Caco-2 (cell line): ENCODE measurements around the gene MYL2. TPM values are rescaled to one million over a fixed set of nuclear protein-coding genes. Genes with fewer than 3 reads are reported as not detected.
A peak's percentile ranks its signal among the peaks of the same experiment; 100 is the strongest.

Experiments used
- BruUV-seq: library from RNA; stranded (reverse); fragments of 400-500 nt; replicated peaks from 2 replicates; lab custom pipeline; 2021; lab: Mats Ljungman, UMichigan
- CTCF ChIA-PET: fragments of 300-600 bp; sonication (Branson Sonifier 250); formaldehyde crosslinking; loops from one replicate; lab custom pipeline; 2022; ENCODE audit warnings: antibody characterized with exemption; lab: Charles Lee
- POLR2A ChIA-PET: fragments of 300-600 bp; sonication (Branson Sonifier 250); formaldehyde crosslinking; loops from one replicate; lab custom pipeline; 2022; ENCODE audit warnings: antibody characterized with exemption; lab: Charles Lee
- DNase-seq, 2 experiments: peaks; one replicate each; pipeline versions ENCODE4 v3.0.0 to v3.0.0-alpha.2; 2020 to 2022
- H3K27me3 ChIP-seq: replicated peaks from 2 replicates; pipeline ENCODE4 v1.6.0; 2011; ENCODE audit warnings: low read length; ENCODE audit not compliant: control insufficient read depth, insufficient read depth
- H3K36me3 ChIP-seq: 2 replicates; pipeline ENCODE4 v1.5.1; 2011; ENCODE audit warnings: low read length; ENCODE audit not compliant: control insufficient read depth, insufficient read depth
- H3K4me1 ChIP-seq: fragments of 250-450 bp; sonication (Bioruptor Pico); 2 replicates; pipeline ENCODE4 v1.5.1; 2020; ENCODE audit warnings: mild to moderate bottlenecking
- H3K4me3 ChIP-seq: 2 replicates; pipeline ENCODE4 v1.5.1; 2011; ENCODE audit warnings: low read depth, mild to moderate bottlenecking, control low read depth, low read length
- H3K9me3 ChIP-seq: fragments of 250-450 bp; sonication (Bioruptor Pico); 2 replicates; pipeline ENCODE4 v1.5.1; 2020; ENCODE audit warnings: mild to moderate bottlenecking, moderate library complexity
- H3K27ac Mint-ChIP-seq: one replicate; pipeline ENCODE4 v1.8.0; 2022; ENCODE audit warnings: mixed read lengths; ENCODE audit not compliant: unreplicated experiment
- H3K27me3 Mint-ChIP-seq: one replicate; pipeline ENCODE4 v1.8.0; 2022; ENCODE audit warnings: mixed read lengths; ENCODE audit not compliant: insufficient read depth, unreplicated experiment
- H3K36me3 Mint-ChIP-seq: one replicate; pipeline ENCODE4 v1.8.0; 2022; ENCODE audit warnings: mild to moderate bottlenecking, mixed read lengths; ENCODE audit not compliant: insufficient read depth, unreplicated experiment
- H3K4me1 Mint-ChIP-seq: one replicate; pipeline ENCODE4 v1.8.0; 2022; ENCODE audit warnings: low read depth, mixed read lengths; ENCODE audit not compliant: unreplicated experiment
- H3K4me3 Mint-ChIP-seq: one replicate; pipeline ENCODE4 v1.8.0; 2022; ENCODE audit warnings: mild to moderate bottlenecking, moderate library complexity, mixed read lengths; ENCODE audit not compliant: unreplicated experiment
- H3K9me3 Mint-ChIP-seq: one replicate; pipeline ENCODE4 v1.8.0; 2022; ENCODE audit warnings: mixed read lengths; ENCODE audit not compliant: unreplicated experiment
- intact Hi-C: fragments of 100-400 bp; cut with micrococcal nuclease; formaldehyde crosslinking; loops from one replicate; pipeline ENCODE4 v1.10.0; 2022; ENCODE audit not compliant: unreplicated experiment
- total RNA-seq: library from RNA; stranded (reverse); gene quantifications from 2 replicates; pipeline ENCODE4 v1.2.3, GENCODE V29; 2022
- TF ChIP-seq, protein P1 (sequence below), 2 experiments: fragments of 200-600 bp in 1 of 2; IDR thresholded peaks; 1 replicate in 1 of 2; 2 replicates in 1 of 2; pipeline versions ENCODE4 v1.5.1 to v1.8.0; 2011 to 2022; ENCODE audit warnings: antibody characterized with exemption in 1 of 2, control low read depth in 1 of 2, inconsistent platforms in 1 of 2, low read depth in 1 of 2, low read length in 1 of 2, mild to moderate bottlenecking in 1 of 2, moderate library complexity in 1 of 2; ENCODE audit not compliant: insufficient read depth in 1 of 2, severe bottlenecking in 1 of 2, unreplicated experiment in 1 of 2

MYL2 gene
- total RNA-seq, 1 experiment from 2014 or later, result not detected

DNA sequence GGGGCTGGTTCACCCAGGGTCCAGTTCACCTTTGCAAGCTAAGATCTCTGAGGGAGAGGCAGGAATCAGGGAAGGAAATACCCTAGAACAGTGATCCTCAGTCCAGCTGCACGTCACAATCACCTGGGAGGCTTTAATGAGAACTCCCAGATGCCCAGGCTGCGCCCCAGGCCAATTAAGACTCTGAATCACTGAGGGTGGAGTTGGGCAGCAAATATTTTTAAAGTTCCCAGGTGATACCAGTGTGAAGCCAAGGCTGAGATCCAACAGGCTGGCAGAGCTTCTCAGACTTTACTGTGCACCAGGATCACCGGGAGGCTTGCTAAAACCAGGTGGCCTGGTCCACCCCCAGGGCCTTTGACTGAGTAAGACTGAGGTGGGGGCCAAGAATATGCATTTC is 23.8 kb downstream of the MYL2 start:
- peaks cover 3% of the 10 kb centered on the region for H3K4me1 Mint-ChIP-seq
- H3K27ac Mint-ChIP-seq, result no peak overlapping the region
- no peak for DNase-seq
- TF ChIP-seq, protein P1, sequence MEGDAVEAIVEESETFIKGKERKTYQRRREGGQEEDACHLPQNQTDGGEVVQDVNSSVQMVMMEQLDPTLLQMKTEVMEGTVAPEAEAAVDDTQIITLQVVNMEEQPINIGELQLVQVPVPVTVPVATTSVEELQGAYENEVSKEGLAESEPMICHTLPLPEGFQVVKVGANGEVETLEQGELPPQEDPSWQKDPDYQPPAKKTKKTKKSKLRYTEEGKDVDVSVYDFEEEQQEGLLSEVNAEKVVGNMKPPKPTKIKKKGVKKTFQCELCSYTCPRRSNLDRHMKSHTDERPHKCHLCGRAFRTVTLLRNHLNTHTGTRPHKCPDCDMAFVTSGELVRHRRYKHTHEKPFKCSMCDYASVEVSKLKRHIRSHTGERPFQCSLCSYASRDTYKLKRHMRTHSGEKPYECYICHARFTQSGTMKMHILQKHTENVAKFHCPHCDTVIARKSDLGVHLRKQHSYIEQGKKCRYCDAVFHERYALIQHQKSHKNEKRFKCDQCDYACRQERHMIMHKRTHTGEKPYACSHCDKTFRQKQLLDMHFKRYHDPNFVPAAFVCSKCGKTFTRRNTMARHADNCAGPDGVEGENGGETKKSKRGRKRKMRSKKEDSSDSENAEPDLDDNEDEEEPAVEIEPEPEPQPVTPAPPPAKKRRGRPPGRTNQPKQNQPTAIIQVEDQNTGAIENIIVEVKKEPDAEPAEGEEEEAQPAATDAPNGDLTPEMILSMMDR (IDR thresholded peaks at IDR 0.05; ENCODE audit: insufficient read depth in 1 of 2, low read depth in 1 of 2, low read length in 1 of 2, severe bottlenecking in 1 of 2, unreplicated experiment in 1 of 2), result no peak
- no peaks in the 10 kb centered on the region for H3K9me3 Mint-ChIP-seq
- ChIA-PET POLR2A (no interaction called here), CTCF (no interaction called here)
- peaks cover 4% of the 10 kb centered on the region for H3K27me3 Mint-ChIP-seq
- Histone ChIP-seq H3K4me1 (peaks cover 13% of the 10 kb centered on the region), H3K9me3 (no peaks in the 10 kb centered on the region), H3K4me3 (no peak overlapping the region), H3K36me3 (no peaks in the 10 kb centered on the region), H3K27me3 (no peaks in the 10 kb centered on the region)
- intact Hi-C loops, result no loop called here
- H3K36me3 Mint-ChIP-seq, result no peaks in the 10 kb centered on the region
- BruUV-seq, result no TSS peak
- no peak overlapping the region for H3K4me3 Mint-ChIP-seq

GRCh38 chr12:110893956-110894355 is 26.4 kb downstream of the MYL2 start:
- Mint-ChIP-seq H3K27ac (no peak overlapping the region), H3K4me3 (peak overlapping the region; percentile 40), H3K27me3 (peaks cover 8% of the 10 kb centered on the region), H3K36me3 (no peaks in the 10 kb centered on the region), H3K4me1 (no peaks in the 10 kb centered on the region), H3K9me3 (no peaks in the 10 kb centered on the region)
- H3K9me3 ChIP-seq, result no peaks in the 10 kb centered on the region
- no peaks in the 10 kb centered on the region for H3K36me3 ChIP-seq
- BruUV-seq, result no TSS peak
- ChIA-PET POLR2A (no interaction called here), CTCF (interaction anchor here (0.7 kb wide), 1 partner anchor 274 kb away, joined by 5 read pairs; no protein-coding TSS in a partner anchor)
- DNase-seq, result no peak
- H3K27me3 ChIP-seq, result no peaks in the 10 kb centered on the region
- no peak overlapping the region for H3K4me3 ChIP-seq
- TF ChIP-seq, protein P1 (IDR thresholded peaks at IDR 0.05; ENCODE audit: insufficient read depth in 1 of 2, low read depth in 1 of 2, low read length in 1 of 2, severe bottlenecking in 1 of 2, unreplicated experiment in 1 of 2), result no peak
- intact Hi-C loops, result loop anchor here (5.0 kb wide), 3 partner anchors 128 to 418 kb away; no protein-coding TSS in a partner anchor
- H3K4me1 ChIP-seq, result 0 out of 2 replicates have a peak, but pooled peaks cover 6% of the 10 kb centered on the region

- H3K36me3 Mint-ChIP-seq, result no peaks in the 10 kb centered on the region
- no peaks in the 10 kb centered on the region for H3K27me3 ChIP-seq
- TF ChIP-seq, protein P1 (IDR thresholded peaks at IDR 0.05; ENCODE audit: insufficient read depth in 1 of 2, low read depth in 1 of 2, low read length in 1 of 2, severe bottlenecking in 1 of 2, unreplicated experiment in 1 of 2), result no peak
- no peak for DNase-seq
- H3K4me3 ChIP-seq, result no peak overlapping the region
- peaks cover 14% of the 10 kb centered on the region for H3K27me3 Mint-ChIP-seq
- ChIA-PET POLR2A (no interaction called here), CTCF (no interaction called here)
- no peaks in the 10 kb centered on the region for H3K36me3 ChIP-seq
- no peaks in the 10 kb centered on the region for H3K9me3 Mint-ChIP-seq
- intact Hi-C loops, result loop anchor here (5.0 kb wide), 1 partner anchor 437 kb away; the partner anchor contains the start of gene ARPC3
- BruUV-seq, result no TSS peak
- H3K27ac Mint-ChIP-seq, result no peak overlapping the region
- H3K4me3 Mint-ChIP-seq, result no peak overlapping the region
- no peaks in the 10 kb centered on the region for H3K9me3 ChIP-seq
- H3K4me1 Mint-ChIP-seq, result no peaks in the 10 kb centered on the region
- H3K4me1 ChIP-seq, result 0 out of 2 replicates have a peak, but pooled peaks cover 3% of the 10 kb centered on the region
Observed at GRCh38 chr12:110889361-110889760, 31.0 kb downstream of the MYL2 start.
